ENCODE data around the gene CAPN7.

Gene CAPN7

DNA sequence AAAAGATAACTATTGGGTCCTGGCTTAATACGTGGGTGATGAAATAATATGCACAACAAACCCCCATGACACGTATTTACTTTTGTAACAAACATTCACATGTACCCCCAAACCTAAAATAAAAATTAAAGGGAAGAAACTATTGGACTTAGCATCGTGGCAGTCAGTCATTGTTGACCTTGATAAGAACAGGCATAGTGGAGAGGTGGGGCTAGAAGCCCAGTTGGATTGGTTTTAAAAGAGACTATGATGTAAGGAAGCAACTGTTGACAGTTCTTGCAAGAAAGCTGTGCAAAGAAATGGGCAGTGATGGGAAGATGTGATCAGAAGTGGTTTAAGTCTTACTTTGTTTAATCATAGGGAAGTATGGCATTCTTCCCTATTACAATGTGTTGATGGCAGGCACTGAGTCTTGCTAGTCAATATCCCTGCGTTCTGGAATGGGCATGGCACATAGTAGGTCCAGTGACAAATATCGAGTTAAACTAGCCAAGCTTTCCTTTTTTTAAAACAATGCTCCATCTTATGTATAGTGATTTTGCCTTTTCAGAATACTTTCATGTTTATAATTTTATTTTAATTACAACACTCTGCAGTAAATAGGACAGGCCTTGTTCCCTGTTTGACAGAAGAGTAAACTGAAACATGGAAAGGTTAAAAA is 37.9 kb downstream of the CAPN7 start:
- in situ Hi-C loops (cut with HindIII; ENCODE audit: low sequenced_read_pairs) = no loop called here

DNA sequence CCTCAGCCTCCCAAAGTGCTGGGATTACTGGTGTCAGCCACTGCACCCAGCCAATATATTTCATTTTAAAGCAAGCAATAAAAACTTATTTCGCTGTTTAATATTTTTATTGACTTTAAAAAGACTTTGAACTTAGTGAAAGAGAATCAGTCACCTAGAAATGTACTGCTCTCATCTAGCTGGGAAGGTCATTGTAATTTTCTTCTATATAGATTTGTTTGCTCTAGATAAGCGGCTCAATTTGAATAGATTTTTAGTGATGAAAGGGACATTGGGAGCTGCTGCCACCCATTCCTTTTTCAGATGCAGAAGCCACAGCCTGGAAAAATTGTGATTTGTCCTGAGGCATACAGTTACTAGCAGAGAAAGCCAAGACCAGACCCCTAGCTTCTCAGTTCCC is 40.1 kb downstream of the CAPN7 start:
- in situ Hi-C loops (cut with HindIII; ENCODE audit: low sequenced_read_pairs) = no loop called here

DNA sequence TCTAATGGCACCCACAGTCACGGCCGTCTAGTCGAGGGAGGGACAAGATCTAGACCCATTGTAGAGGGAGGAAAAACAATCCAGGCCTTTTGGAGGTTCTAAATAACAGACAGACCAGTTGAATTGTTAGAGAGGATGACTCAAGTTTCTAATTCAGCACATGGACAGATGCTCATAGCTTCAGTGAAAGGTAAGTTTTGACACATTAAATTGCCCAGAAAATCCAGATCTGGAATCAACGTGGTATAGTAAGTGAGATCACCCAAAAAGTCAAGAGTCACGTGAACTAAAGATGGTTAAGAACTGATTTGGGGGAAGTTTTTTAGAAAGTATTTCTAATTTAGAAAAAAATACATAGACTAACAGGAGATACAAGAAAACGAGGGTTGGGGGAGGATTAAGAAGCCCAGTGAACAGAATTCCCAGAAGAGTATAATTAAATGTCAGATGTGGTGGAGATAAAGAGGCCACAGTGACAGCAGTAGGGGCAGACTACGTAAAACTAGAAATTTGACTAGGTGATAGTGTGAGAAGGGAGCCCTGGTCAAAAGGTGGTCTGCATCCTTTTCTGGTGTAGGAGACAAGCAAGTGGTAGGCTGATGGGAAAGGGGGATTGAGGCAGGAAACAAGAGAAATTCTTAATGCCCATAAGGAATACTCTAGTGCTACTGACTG is 47.1 kb downstream of the CAPN7 start:
- in situ Hi-C loops (cut with HindIII; ENCODE audit: low sequenced_read_pairs) = loop anchor here (5.0 kb wide), 1 partner anchor 51 kb away; no protein-coding TSS in a partner anchor

DNA sequence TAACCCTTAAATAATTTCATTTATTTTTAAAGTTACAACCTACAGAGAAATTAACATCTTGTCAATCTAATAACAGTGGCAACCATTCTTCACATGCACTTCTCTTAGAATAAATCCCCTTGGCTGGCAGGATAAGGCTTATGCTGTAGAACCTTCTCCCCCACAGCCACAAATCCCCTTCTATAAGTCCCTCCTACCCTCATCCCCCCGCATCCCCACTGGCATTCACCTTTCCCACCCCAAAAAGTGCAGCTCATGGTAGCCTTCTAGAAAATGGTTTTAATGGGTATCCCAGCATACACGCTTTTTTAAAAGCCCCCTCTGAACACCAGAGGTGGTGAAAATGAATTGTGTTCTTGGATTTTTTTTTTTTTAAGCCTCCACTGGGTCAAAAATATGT is 49.2 kb downstream of the CAPN7 start:
- in situ Hi-C loops (cut with HindIII; ENCODE audit: low sequenced_read_pairs) = no loop called here

DNA sequence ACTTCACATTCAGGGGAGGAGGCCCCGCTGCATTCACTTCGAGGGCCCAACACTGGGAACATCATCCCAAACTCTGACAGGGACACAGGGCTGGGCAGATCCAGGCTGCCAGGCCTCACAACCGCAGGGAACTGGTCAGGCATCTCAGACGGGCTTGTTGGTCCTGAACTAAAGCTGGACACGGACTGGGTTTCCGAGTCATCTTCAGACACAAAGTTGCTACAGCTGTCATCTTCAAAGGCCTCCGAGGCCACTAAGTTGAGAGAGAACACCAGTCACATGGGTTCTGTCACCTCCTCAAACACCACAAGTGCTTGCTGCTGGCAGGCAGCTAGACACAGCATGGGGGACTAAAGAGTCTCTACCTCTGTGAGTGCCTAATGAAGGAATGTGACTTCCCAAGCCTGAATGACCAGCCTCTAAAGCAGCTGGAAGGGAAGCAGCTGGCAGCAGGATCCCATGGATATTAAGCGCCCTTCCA is 50.9 kb downstream of the CAPN7 start:
- in situ Hi-C loops (cut with HindIII; ENCODE audit: low sequenced_read_pairs) = no loop called here

DNA sequence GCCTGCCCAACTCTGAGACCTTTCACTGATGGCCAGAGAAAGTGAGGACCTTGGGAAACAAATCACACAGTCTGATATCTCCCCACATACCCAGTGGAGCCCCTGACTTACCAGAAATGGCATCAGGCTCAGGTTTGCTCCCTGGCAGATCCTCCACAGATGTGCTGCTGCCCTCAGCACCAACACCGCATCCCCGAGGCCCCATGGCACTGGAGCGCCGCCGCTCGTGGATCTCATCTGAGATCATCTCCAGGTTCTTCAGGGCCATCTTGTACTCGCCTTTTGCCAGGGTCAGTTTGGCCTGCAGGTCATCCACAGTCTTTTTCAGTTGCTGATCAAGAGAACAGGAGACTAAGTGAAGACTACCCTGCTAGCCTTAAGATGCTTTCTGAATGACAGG is 52.7 kb downstream of the CAPN7 start:
- in situ Hi-C loops (cut with HindIII; ENCODE audit: low sequenced_read_pairs) = no loop called here

DNA sequence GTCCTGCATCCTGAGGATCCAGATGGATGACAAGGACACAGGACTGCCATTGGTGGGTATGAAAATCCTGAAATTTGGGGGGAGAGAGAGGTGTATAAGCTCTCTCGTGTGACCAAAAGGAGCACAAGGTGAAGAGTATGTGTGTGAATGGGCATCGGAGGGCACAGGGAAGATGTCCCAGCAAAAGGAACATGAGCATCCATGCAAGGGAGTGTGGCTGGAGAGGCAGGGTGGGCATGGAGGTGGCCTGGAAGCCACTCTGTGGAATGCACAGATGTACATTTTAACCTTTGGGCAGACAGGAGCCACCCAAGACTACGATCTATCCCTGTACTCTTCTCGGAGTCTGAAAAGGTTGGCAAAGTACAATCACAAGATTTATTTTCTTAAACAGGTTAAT is 54.5 kb downstream of the CAPN7 start:
- in situ Hi-C loops (cut with HindIII; ENCODE audit: low sequenced_read_pairs) = no loop called here

DNA sequence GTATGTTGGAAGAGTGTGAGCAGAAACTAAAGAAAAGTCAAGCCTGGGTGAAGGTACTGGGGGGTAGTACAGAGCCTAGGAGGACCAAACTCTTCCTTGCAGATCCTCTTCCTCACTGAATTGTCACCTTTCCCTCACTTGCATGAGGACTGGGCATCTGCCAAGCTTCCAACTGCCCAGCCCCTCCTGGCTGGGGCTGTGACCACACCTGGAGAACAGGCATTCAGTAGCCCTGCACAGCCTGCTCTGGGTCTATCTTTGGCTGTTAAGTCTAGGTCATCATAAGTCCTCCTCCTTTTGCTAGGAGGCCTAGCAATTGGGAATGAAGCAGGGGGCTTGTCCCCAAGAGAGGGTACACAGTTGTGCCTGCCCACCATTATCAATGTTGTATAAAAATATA is 55.2 kb downstream of the CAPN7 start:
- in situ Hi-C loops (cut with HindIII; ENCODE audit: low sequenced_read_pairs) = no loop called here

DNA sequence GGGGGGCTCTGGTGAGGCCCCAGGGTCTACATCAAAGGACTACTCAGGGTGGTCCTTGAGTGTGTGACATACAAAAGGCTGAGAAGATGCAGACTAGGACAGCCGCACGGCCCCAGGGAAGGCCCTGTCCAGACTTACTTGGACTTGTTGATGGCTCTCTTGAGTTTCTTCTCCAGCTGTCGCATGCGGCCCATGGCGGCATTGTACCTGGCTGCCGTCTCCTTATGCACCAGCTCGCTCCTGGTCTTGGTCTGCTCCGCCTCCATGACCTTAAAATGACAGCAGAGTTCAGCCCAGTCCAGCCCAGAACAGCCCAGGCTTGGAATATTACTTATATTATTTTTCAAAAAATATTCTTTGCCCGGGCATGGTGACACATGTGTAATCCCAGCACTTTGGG is 56.0 kb downstream of the CAPN7 start:
- in situ Hi-C loops (cut with HindIII; ENCODE audit: low sequenced_read_pairs) = no loop called here

DNA sequence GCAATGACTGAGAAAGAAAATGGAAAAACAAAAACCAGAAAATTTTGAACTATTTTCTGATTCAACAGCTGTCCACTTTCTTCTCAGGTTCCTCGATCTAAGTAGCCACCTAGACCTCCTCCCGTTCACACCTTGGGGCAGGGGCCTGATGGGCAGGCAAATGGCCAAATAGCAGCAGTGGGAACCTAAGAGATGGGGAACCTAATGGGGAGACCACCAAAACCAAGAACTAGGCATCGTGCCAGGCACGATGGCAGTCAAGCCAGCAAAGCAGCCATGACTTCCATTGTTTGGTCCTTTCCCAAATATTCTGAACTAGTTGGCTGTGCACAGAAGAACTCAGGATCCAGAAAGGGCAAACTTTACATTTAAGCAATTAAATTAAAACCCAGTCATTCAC is 57.1 kb downstream of the CAPN7 start:
- in situ Hi-C loops (cut with HindIII; ENCODE audit: low sequenced_read_pairs) = no loop called here

DNA sequence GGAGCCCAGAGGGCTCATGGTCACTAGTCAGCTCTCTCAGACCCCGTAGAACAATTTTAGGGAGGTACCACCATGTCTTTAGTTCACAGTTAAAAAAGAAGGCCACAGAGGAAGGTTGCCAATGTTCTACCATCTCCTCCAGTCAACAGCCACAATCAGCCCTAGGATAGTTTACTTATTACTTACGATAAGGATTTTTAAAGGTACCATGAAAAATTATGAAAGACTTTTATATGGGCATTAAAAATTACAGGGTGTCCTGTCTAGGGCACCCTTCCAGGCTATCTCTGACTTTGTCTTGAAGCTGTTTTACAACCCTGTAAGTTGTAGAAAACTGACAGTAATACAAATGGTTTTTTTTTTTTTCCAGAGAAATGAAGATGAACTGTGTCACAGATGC is 57.9 kb downstream of the CAPN7 start:
- in situ Hi-C loops (cut with HindIII; ENCODE audit: low sequenced_read_pairs) = no loop called here

DNA sequence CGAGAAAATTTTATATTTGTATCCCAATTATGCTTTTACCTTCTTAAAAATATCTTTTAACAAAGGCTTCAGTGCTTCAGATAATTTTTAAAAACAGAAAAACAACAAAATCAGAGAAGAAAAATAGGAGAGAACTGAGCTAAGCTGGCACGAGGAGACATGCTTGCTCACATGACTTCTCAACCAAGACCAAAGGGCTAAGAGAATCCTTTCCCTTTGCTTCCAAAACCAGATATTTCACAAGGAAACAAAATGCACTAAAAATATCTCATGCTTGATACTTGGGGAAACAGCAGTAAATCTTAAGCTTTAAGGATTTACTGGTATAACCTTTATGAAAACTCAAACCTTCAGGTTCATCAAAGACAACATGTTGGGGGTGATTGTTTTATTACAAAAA is 58.4 kb downstream of the CAPN7 start:
- in situ Hi-C loops (cut with HindIII; ENCODE audit: low sequenced_read_pairs) = no loop called here

DNA sequence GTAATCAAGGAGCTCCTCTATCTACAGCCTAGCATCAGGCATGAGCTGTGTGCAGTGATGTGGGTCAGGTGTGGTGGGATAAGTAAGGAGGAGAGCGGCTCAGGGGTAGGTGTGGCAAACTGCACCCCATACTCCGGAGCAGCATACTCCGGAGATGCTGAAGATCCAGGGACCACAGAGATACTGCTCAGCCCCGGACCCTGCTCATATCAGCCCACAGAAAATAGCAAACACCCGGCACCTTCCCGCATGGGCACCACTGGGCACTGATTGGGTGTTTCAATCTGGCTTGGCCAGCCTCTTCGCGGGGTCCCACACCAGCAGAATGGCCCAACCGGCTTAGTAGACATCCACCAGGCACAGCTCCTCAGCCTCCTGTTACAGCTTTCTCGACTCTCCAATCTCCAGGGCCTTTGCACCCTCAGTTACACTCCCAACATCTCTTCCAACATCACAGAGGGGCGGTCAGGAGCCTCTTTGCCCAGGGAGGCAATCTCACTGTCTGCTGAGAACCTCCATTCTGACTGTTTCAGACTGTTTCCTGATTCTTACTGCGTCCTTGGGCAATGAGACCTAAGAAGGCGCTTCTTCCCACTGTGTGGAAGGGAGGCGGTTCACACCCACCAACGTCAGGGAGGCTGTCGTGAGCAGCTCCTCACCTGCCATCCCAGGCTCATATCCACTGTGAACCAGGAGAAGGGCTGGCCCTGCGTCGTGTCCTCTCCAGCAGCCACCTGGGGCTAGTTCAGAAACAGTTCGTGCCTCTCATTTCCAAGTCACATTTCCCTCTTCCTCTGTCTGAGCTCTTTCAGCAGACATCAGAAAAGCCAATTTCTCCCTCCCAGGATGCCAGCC is 59.8 kb downstream of the CAPN7 start:
- in situ Hi-C loops (cut with HindIII; ENCODE audit: low sequenced_read_pairs) = loop anchor here (5.0 kb wide), 3 partner anchors 41 to 271 kb away; no protein-coding TSS in a partner anchor

DNA sequence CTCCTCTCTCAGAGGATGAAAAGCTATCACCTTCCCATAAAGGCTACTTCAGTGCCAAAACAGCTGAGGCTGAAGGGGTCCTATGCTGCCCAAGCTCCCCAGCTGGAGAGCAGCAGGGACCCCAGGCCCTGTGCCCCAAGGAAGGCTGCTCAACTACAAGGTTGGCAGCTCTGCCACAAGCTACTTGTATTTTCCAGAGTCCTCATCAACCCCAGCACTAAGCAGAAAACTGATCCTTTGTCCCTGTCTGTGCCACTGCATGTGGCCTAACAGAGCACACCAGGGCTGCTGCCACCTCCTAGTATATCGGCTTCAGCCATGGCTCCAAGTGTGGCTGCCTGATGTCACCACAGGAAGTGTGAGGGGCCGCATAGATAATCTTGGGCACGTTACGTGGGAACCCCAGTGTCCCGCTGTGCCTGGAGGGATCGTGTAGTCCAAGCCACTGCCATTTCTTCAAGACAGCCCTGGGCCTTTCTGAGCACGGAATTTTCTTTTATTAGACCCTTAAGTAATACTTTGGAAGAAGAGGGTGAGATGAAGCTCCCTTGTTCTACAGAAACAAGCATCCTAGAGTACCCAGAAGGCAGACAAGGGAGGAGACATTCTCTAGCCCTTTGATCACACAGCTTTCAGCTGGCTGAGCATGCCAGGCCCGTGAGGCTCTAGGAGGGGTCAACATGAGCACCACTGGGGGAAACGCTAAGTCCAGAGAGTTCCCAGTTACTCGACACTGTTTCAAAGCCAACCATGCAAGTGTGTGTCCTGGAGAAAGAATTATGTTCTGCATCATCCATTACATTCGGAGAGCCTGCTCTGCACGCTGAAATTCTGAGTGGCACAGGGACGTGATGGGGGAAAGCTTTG is 60.7 kb downstream of the CAPN7 start:
- in situ Hi-C loops (cut with HindIII; ENCODE audit: low sequenced_read_pairs) = loop anchor here (5.0 kb wide), 3 partner anchors 41 to 271 kb away; no protein-coding TSS in a partner anchor

DNA sequence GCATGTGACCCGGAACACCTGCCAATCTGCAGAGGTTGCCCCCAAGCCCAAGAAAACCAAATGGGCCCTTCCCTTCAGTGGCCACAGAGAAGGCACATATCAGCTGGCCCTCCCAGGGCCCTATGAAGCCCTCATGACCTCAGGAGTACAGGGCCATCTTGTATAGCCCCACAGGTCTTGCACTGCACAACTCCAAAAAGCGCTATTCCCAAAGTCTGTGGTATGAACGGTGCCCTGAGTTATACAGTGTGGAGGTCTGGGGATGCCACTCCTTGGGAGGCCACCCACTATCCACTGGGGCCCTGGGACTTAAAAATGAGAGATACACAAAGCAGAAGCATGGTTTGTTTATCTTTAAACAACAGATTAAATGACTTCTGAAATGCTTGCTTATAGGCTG is 61.5 kb downstream of the CAPN7 start:
- in situ Hi-C loops (cut with HindIII; ENCODE audit: low sequenced_read_pairs) = loop anchor here (5.0 kb wide), 3 partner anchors 40 to 270 kb away; no protein-coding TSS in a partner anchor

DNA sequence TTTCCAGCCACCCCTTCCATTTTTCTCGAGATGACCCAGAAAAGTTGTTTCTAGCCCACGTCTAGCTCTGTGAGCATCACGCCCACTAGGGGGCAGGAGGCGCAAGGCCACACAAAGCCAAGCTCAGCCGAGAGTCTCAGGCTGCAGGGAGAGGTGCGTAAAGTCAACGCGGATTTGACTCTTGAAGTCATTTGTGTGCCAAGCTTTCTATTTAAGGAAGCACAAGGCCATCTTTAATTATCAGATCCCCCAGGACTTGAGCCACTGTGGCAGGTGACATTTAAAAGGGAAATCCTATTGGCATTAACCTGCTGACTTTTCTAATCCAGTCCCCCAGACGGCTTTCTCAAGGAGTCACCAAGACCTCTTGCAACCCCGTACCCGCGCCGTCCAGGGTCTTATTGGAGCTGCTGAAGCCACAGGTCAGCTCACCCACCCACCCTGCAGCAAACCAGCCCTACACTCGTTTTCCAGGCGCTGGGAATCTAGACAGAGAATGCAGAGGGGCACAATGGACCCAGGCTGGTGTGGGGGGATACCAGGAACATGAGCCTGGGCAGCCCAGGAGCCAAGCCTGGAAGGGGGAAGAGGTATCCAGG is 62.1 kb downstream of the CAPN7 start:
- in situ Hi-C loops (cut with HindIII; ENCODE audit: low sequenced_read_pairs) = loop anchor here (5.0 kb wide), 3 partner anchors 39 to 269 kb away; no protein-coding TSS in a partner anchor

DNA sequence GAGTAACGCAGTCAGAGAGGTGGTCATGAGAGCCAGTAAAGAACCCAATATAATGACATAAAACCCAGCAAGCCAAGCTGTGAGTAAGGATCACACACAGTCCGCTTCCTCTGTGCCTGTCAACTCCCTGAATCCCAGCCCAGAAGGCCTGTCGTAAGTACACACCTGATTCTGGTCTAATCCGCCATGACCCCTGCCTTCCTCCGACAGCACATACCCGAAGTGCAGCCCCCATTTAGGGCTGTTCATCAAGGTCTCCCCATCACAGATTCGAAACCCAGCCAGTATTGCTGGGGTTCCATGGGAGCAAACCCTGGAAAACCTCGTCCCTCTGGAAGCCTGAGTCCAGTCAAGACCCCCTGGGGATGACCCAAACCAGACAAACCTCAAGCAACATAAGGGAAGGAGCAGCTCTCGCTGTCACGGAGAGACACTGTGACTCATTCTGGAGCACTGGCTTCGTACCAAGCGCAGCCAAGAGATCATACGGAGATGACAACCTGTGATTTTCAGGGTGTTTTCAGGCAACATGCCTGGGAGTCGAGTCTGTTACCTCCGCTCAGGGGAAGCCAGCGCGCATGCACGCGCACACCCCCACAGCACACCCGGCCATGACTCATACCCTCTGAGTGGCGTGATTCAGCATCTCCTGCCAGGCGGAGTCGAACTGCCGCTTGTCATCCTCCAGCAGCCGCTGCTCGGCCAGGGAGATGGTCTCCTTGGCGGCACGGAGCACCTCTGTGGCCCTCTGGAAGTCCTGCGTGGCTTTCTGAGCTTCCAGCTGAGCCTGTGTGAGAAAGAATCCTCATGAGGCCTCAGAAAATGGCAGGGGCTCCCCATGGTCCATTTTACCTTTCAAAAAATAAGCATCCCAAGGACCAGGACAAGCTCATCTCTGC is 63.3 kb downstream of the CAPN7 start:
- in situ Hi-C loops (cut with HindIII; ENCODE audit: low sequenced_read_pairs) = loop anchor here (5.0 kb wide), 3 partner anchors 38 to 268 kb away; no protein-coding TSS in a partner anchor

DNA sequence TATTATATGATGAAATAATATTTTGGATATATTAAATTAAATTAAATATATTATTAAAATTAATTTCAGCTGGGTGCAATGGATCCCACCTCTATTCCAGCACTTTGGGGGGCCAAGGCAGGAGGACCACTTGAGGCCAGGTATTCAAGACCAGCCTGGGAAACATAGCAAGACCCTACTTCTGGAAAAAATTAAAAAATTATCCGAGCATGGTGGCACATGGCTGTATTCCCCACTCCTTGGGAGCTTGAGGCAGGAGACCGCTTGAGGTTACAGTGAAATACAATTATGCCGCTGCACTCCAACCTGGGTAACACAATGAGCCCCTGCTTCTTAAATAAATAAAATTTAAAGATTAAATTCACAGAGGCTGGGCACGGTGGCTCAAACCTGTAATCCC is 65.0 kb downstream of the CAPN7 start:
- in situ Hi-C loops (cut with HindIII; ENCODE audit: low sequenced_read_pairs) = no loop called here

DNA sequence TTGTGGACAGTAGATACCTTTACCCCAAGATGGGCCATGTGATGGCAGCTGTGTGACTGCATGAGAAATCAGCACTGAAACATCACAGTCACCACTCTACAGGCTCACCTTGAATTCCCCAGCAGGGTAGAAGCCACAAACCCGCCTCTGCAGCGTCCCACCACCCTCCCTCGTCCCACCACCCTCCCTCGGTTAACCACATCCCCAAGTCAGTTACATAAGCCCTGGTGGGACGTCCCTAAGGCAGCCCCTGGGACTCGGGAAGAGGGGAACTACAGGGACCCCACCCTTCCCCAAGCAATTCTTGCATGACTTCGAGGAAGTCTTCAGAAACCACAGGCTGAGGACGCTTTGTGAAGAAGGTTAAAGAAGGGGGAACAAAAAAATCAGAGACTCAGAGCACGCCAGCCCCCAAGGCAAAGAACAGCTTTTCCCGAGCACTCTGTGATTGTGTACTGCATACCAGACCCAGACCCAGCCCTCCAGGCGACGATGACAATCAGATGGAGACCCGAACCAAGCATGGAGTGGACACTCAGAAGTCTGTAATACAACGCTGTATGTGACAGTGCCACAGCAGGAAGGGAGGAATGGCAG is 65.8 kb downstream of the CAPN7 start:
- in situ Hi-C loops (cut with HindIII; ENCODE audit: low sequenced_read_pairs) = no loop called here
